Thymus (tissue), 11 donors: ENCODE data around the gene LIPJ. TPM values are rescaled to one million over a fixed set of nuclear protein-coding genes. Genes with fewer than 3 reads are reported as not detected.

Experiments used
- DNase-seq, 9 donors: peaks; one replicate each; pipeline ENCODE4 v3.0.0-alpha.2; 2013; ENCODE audit warnings: low spot score in 9 of 9, low read depth in 6 of 9, missing footprints in 1 of 9
- H3K27ac ChIP-seq, 2 donors: one replicate each; pipeline ENCODE4 v1.5.1; 2013; ENCODE audit warnings: control low read depth in 1 of 2, low read depth in 1 of 2, low read length in 1 of 2, mild to moderate bottlenecking in 1 of 2, moderate library complexity in 1 of 2
- H3K27me3 ChIP-seq, 2 donors: one replicate each; pipeline ENCODE4 v1.5.1; 2013; ENCODE audit warnings: low read length in 1 of 2; ENCODE audit not compliant: control insufficient read depth in 2 of 2, insufficient read depth in 1 of 2
- H3K36me3 ChIP-seq, 2 donors: one replicate each; pipeline ENCODE4 v1.5.1; 2013; ENCODE audit warnings: low read length in 1 of 2, mild to moderate bottlenecking in 1 of 2, moderate library complexity in 1 of 2; ENCODE audit not compliant: control insufficient read depth in 2 of 2, insufficient read depth in 2 of 2
- H3K4me1 ChIP-seq, 2 donors: one replicate each; pipeline ENCODE4 v1.5.1; 2013; ENCODE audit warnings: low read length in 2 of 2; ENCODE audit not compliant: control insufficient read depth in 2 of 2, insufficient read depth in 2 of 2
- H3K4me3 ChIP-seq, 2 donors: one replicate each; pipeline ENCODE4 v1.5.1; 2013; ENCODE audit warnings: low read length in 2 of 2, control low read depth in 1 of 2, mild to moderate bottlenecking in 1 of 2
- H3K9me3 ChIP-seq, 2 donors: one replicate each; pipeline ENCODE4 v1.5.1; 2013; ENCODE audit warnings: low read length in 1 of 2, mild to moderate bottlenecking in 1 of 2; ENCODE audit not compliant: control insufficient read depth in 2 of 2, insufficient read depth in 1 of 2
- WGBS: extraction: QIAGEN DNeasy Blood & Tissue Kit; methylation state at CpG from one replicate; pipeline ENCODE4 v1.1.7; 2013; 5-methylcytosine and 5-hydroxymethylcytosine counted together
- polyA plus RNA-seq: library from polyadenylated mRNA; stranded (reverse); fragments of 200-250 nt; gene quantifications from one replicate; pipeline ENCODE4 v1.2.3, GENCODE V29; 2013
- total RNA-seq: library from RNA; stranded (reverse); fragments of 120-200 nt; gene quantifications from one replicate; pipeline ENCODE4 v1.2.4, GENCODE V29; 2013
- donor health status: healthy.

Gene LIPJ
- total and polyA plus RNA-seq, 2 donors = 0.42 to 0.66 TPM

DNA sequence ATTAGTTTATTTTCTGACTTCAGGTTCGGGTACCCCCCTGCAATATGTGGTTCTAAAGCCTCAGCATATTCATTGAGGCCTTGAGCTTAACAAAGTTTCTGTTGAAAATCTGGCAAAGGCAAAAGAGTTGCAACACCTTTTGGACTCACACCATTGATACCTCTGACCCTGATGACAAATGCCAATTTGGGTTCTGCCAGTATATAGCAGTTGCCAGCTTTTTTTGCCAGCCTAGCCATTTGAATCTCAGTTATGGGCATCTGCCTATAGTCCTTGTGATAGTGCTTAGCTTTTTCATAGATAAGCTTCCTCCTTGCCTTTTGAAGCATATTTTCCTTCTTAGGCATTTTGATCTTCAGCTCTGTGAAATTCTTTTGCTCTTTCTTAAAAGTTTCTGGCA, 31.9 kb downstream of the LIPJ start:
- H3K36me3 ChIP-seq = no peaks in the 10 kb centered on the region
- H3K27me3 ChIP-seq = no peaks in the 10 kb centered on the region
- no peak overlapping the region for H3K27ac ChIP-seq
- no peaks in the 10 kb centered on the region for H3K4me1 ChIP-seq
- WGBS = 96% methylated on average over 1 of the region's 1 CpG
- no peak overlapping the region for H3K4me3 ChIP-seq
- H3K9me3 ChIP-seq = no peaks in the 10 kb centered on the region
- no peak for DNase-seq

- H3K27me3 ChIP-seq = no peaks in the 10 kb centered on the region
- H3K27ac ChIP-seq = no peak overlapping the region
- no peaks in the 10 kb centered on the region for H3K36me3 ChIP-seq
- no peak overlapping the region for H3K4me3 ChIP-seq
- 99% methylated on average over 1 of the region's 1 CpG for WGBS
- no peak for DNase-seq
- no peaks in the 10 kb centered on the region for H3K4me1 ChIP-seq
- H3K9me3 ChIP-seq = no peaks in the 10 kb centered on the region
These were observed 33.9 kb downstream of the LIPJ start for GRCh38 chr10:88620441-88620840.

GRCh38 chr10:88623835-88624234, 37.3 kb downstream of the LIPJ start:
- Histone ChIP-seq H3K4me3 (no peak overlapping the region), H3K9me3 (no peaks in the 10 kb centered on the region), H3K36me3 (no peaks in the 10 kb centered on the region), H3K27ac (no peak overlapping the region), H3K27me3 (no peaks in the 10 kb centered on the region), H3K4me1 (no peaks in the 10 kb centered on the region)
- no peak for DNase-seq
- 96% methylated on average over 2 of the region's 2 CpGs for WGBS

DNA sequence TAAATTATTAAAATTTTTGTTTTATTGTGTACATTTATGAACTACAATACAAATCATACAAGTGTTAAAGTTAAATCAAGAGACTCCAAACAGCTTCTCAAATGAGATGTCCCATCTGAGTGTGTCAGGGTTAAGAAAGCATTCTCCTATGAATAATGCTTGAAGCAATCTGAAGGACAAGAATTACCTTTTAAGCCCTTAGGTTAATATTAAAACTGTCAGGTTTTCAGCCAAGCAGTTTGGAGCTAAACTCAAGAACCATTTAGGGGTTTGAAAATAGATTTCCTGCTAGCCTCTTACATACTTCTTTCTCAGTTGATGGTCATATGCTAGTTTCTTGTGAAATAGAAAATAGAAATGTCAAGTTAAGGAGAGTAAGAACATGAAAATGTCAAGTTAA, 38.3 kb downstream of the LIPJ start:
- Histone ChIP-seq H3K4me3 (no peak overlapping the region), H3K27ac (no peak overlapping the region), H3K36me3 (no peaks in the 10 kb centered on the region), H3K4me1 (no peaks in the 10 kb centered on the region), H3K9me3 (no peaks in the 10 kb centered on the region), H3K27me3 (no peaks in the 10 kb centered on the region)
- no peak for DNase-seq

- Histone ChIP-seq H3K27me3 (no peaks in the 10 kb centered on the region), H3K36me3 (no peaks in the 10 kb centered on the region), H3K4me3 (no peak overlapping the region), H3K4me1 (no peaks in the 10 kb centered on the region), H3K9me3 (no peaks in the 10 kb centered on the region), H3K27ac (no peak overlapping the region)
- WGBS = 96% methylated on average over 2 of the region's 2 CpGs
- no peak for DNase-seq
These were observed 53.6 kb downstream of the LIPJ start for GRCh38 chr10:88640186-88640585.

GRCh38 chr10:88642209-88642608, 55.6 kb downstream of the LIPJ start:
- DNase-seq = no peak
- no peak overlapping the region for H3K4me3 ChIP-seq
- no peaks in the 10 kb centered on the region for H3K9me3 ChIP-seq
- no peaks in the 10 kb centered on the region for H3K27me3 ChIP-seq
- WGBS = 98% methylated on average over 6 of the region's 6 CpGs
- H3K36me3 ChIP-seq = no peaks in the 10 kb centered on the region
- H3K27ac ChIP-seq = no peak overlapping the region
- H3K4me1 ChIP-seq = no peaks in the 10 kb centered on the region

- H3K4me1 ChIP-seq = no peaks in the 10 kb centered on the region
- no peaks in the 10 kb centered on the region for H3K27me3 ChIP-seq
- no peaks in the 10 kb centered on the region for H3K9me3 ChIP-seq
- no peaks in the 10 kb centered on the region for H3K36me3 ChIP-seq
- DNase-seq = no peak
- H3K27ac ChIP-seq = no peak overlapping the region
- no peak overlapping the region for H3K4me3 ChIP-seq
These were observed 56.4 kb downstream of the LIPJ start for GRCh38 chr10:88642963-88643362.

DNA sequence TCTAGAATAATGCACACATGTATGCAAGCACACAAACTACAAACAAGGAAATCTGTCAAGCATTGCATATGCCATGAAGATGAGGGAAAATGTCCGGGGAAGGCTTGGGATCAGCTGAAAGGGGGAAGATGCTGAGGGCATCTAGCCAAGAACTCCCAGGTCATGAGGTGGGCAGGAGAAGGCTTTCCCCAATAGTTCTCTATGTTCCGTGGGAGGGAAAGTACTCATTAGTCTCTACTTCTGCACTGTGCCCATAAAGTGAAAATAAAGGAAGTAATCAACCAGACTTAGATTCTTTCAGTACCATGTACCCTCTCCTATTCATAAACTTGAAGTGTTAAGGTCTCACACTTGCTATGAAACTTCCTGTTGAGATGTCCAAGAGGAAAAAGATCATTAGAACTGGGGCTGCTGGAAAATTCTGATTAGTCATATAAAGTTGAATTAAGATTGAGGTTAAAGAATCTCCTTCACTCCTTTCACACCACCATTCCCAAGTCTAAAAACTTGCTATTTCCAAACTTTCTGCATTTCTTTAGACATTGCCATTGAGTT, 60.6 kb downstream of the LIPJ start:
- WGBS = 57% methylated on average over 2 of the region's 2 CpGs
- Histone ChIP-seq H3K36me3 (no peaks in the 10 kb centered on the region), H3K27ac (no peak overlapping the region), H3K9me3 (no peaks in the 10 kb centered on the region), H3K4me1 (no peaks in the 10 kb centered on the region), H3K27me3 (no peaks in the 10 kb centered on the region), H3K4me3 (no peak overlapping the region)
- no peak for DNase-seq

DNA sequence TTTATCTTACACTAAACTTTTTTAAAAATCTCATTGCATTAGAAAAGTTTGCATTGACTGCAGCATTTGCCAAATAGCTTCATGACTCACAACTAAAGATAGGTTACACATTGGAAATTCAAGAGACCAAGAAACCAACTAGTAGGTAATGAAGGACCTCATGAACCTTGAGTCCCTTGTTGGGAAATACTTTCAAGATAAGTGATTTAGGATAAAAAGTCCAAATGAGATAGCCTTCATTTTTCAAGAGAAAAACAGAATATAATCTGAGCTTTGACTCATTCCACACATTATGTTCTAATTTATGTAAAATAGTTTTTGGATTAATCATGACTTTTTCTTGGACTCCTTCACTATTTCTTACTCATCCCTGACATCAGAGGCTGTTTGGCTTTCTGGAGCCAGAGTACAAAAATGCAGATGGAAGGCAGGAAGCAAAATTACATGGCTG, 64.6 kb downstream of the LIPJ start:
- no peak overlapping the region for H3K4me3 ChIP-seq
- H3K27me3 ChIP-seq = no peaks in the 10 kb centered on the region
- H3K4me1 ChIP-seq = no peaks in the 10 kb centered on the region
- H3K9me3 ChIP-seq = no peaks in the 10 kb centered on the region
- H3K27ac ChIP-seq = no peak overlapping the region
- no peaks in the 10 kb centered on the region for H3K36me3 ChIP-seq
- DNase-seq = no peak

DNA sequence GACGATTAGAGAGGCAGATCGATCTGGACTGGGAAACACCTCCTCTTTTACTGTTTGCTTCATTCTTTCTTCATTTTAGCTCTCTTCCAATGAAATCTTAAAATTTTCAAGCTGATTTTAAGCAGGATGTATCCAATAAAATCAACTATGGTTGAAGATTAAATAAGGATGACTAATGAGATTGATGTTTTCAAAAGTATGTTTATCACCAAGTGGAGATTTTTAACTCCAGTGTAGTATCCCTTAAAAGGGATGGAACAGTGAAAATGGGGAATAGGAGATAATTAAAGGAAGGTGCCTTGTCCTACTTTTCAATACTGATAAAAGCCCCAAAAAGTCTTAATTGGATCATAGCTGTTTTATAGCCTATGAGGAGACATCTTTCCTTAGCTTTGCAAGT, 66.1 kb downstream of the LIPJ start:
- Histone ChIP-seq H3K9me3 (no peaks in the 10 kb centered on the region), H3K4me3 (no peak overlapping the region), H3K4me1 (no peaks in the 10 kb centered on the region), H3K27me3 (no peaks in the 10 kb centered on the region), H3K36me3 (no peaks in the 10 kb centered on the region), H3K27ac (no peak overlapping the region)
- WGBS = 96% methylated on average over 2 of the region's 2 CpGs
- DNase-seq = no peak
